ENCODE measurements around the gene BCL7C. TPM values are rescaled to one million over a fixed set of nuclear protein-coding genes. Genes with fewer than 3 reads are reported as not detected.
A peak's percentile ranks its signal among the peaks of the same experiment; 100 is the strongest.

BCL7C gene
- total and polyA plus RNA-seq, 2 of the 13 experiments (the other 11 are each of a cell fraction or from before 2014, with no cell fraction given) = 17.7 to 33.8 TPM

- TF ChIP-seq, protein P1, sequence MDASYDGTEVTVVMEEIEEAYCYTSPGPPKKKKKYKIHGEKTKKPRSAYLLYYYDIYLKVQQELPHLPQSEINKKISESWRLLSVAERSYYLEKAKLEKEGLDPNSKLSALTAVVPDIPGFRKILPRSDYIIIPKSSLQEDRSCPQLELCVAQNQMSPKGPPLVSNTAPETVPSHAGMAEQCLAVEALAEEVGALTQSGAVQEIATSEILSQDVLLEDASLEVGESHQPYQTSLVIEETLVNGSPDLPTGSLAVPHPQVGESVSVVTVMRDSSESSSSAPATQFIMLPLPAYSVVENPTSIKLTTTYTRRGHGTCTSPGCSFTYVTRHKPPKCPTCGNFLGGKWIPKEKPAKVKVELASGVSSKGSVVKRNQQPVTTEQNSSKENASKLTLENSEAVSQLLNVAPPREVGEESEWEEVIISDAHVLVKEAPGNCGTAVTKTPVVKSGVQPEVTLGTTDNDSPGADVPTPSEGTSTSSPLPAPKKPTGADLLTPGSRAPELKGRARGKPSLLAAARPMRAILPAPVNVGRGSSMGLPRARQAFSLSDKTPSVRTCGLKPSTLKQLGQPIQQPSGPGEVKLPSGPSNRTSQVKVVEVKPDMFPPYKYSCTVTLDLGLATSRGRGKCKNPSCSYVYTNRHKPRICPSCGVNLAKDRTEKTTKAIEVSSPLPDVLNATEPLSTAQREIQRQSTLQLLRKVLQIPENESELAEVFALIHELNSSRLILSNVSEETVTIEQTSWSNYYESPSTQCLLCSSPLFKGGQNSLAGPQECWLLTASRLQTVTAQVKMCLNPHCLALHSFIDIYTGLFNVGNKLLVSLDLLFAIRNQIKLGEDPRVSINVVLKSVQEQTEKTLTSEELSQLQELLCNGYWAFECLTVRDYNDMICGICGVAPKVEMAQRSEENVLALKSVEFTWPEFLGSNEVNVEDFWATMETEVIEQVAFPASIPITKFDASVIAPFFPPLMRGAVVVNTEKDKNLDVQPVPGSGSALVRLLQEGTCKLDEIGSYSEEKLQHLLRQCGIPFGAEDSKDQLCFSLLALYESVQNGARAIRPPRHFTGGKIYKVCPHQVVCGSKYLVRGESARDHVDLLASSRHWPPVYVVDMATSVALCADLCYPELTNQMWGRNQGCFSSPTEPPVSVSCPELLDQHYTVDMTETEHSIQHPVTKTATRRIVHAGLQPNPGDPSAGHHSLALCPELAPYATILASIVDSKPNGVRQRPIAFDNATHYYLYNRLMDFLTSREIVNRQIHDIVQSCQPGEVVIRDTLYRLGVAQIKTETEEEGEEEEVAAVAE (CRISPR knock-in tag; IDR thresholded peaks at IDR 0.05; ENCODE audit: borderline replicate concordance) = 0 out of 2 replicates have a peak, but pooled peaks have one; percentile 17
- TF ChIP-seq ZFP36L2 (CRISPR knock-in tag; IDR thresholded peaks at IDR 0.05) = peak; percentile 35; the same call in 1 of the 2 replicates
- TF ChIP-seq ZBTB40 (IDR thresholded peaks at IDR 0.05) = no peak
- no peak for TF ChIP-seq ZBTB40 (CRISPR knock-in tag; IDR thresholded peaks at IDR 0.05)
- TF ChIP-seq ZBTB26 (CRISPR knock-in tag; IDR thresholded peaks at IDR 0.05; ENCODE audit: borderline replicate concordance) = no peak
- TF ChIP-seq ZNF547 (CRISPR knock-in tag; IDR thresholded peaks at IDR 0.05) = no peak; the same call in 1 of the 2 replicates
- TF ChIP-seq ZNF343 (CRISPR knock-in tag; IDR thresholded peaks at IDR 0.05) = no peak
- TF ChIP-seq ETV6 (CRISPR knock-in tag; conservative IDR thresholded peaks at IDR 0.05) = peak; percentile 90; the same call in 1 of the 2 replicates
- no peak for TF ChIP-seq PAWR (CRISPR knock-in tag; IDR thresholded peaks at IDR 0.05; ENCODE audit: borderline replicate concordance)
- no peak for TF ChIP-seq SALL1 (CRISPR knock-in tag; IDR thresholded peaks at IDR 0.05)
- TF ChIP-seq, protein P2, sequence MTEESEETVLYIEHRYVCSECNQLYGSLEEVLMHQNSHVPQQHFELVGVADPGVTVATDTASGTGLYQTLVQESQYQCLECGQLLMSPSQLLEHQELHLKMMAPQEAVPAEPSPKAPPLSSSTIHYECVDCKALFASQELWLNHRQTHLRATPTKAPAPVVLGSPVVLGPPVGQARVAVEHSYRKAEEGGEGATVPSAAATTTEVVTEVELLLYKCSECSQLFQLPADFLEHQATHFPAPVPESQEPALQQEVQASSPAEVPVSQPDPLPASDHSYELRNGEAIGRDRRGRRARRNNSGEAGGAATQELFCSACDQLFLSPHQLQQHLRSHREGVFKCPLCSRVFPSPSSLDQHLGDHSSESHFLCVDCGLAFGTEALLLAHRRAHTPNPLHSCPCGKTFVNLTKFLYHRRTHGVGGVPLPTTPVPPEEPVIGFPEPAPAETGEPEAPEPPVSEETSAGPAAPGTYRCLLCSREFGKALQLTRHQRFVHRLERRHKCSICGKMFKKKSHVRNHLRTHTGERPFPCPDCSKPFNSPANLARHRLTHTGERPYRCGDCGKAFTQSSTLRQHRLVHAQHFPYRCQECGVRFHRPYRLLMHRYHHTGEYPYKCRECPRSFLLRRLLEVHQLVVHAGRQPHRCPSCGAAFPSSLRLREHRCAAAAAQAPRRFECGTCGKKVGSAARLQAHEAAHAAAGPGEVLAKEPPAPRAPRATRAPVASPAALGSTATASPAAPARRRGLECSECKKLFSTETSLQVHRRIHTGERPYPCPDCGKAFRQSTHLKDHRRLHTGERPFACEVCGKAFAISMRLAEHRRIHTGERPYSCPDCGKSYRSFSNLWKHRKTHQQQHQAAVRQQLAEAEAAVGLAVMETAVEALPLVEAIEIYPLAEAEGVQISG (CRISPR knock-in tag; IDR thresholded peaks at IDR 0.05) = peak; percentile 55; the same call in 1 of the 2 replicates
Observed at GRCh38 chr16:30922960-30923535, 29.2 kb upstream of the BCL7C start (continued).

All from HepG2 (cell line).